IMR-90 (cell line): ENCODE measurements around the gene SARDH. TPM values are rescaled to one million over a fixed set of nuclear protein-coding genes. Genes with fewer than 3 reads are reported as not detected.

ENCODE experiments used
- ATAC-seq: fragments of 200-7000 bp; cut with Tn5 transposase; 2 replicates; pipeline ENCODE4 v1.9.1; 2020; ENCODE audit warnings: low read depth, mild to moderate bottlenecking, moderate library complexity
- BruUV-seq: library from RNA; stranded (reverse); fragments of 400-500 nt; replicated peaks from 2 replicates; lab custom pipeline; 2021; lab: Mats Ljungman, UMichigan
- CTCF ChIA-PET: fragments of 300-600 bp; formaldehyde crosslinking; extraction: SDS; loops from one replicate; lab custom pipeline; 2021; ENCODE audit warnings: antibody characterized with exemption; lab: Yijun Ruan, JAX
- POLR2A ChIA-PET: fragments of 300-600 bp; sonication (Branson Sonifier 250); formaldehyde crosslinking; loops from one replicate; lab custom pipeline; 2022; ENCODE audit warnings: antibody characterized with exemption; ENCODE audit not compliant: unreplicated experiment; lab: Charles Lee
- DNase-seq: peaks from one replicate; pipeline ENCODE4 v3.0.0; 2013
- H2AFZ ChIP-seq: replicated peaks from 2 replicates; pipeline ENCODE3; 2013; ENCODE audit warnings: low read length, mild to moderate bottlenecking; ENCODE audit not compliant: poor library complexity
- H2AK5ac ChIP-seq: 2 replicates; pipeline ENCODE4 v1.6.1; 2013; ENCODE audit warnings: low read depth, low read length, inconsistent platforms
- H2AK9ac ChIP-seq: replicated peaks from 2 replicates; pipeline ENCODE3; 2013; ENCODE audit warnings: mild to moderate bottlenecking, low read depth, low read length, moderate library complexity; ENCODE audit not compliant: poor library complexity
- H2BK120ac ChIP-seq: 2 replicates; pipeline ENCODE4 v1.6.1; 2013; ENCODE audit warnings: low read depth, low read length, inconsistent platforms
- H2BK15ac ChIP-seq: 3 replicates; pipeline ENCODE4 v1.6.1; 2013; ENCODE audit warnings: low read depth, low read length, inconsistent platforms
- H2BK20ac ChIP-seq: 2 replicates; pipeline ENCODE4 v1.6.1; 2013; ENCODE audit warnings: low read depth, mild to moderate bottlenecking, inconsistent platforms, low read length, moderate library complexity
- H2BK5ac ChIP-seq: 2 replicates; pipeline ENCODE4 v1.6.1; 2013; ENCODE audit warnings: mild to moderate bottlenecking, low read depth, low read length, inconsistent platforms; ENCODE audit not compliant: poor library complexity, severe bottlenecking
- H3K14ac ChIP-seq: replicated peaks from 2 replicates; pipeline ENCODE4 v1.6.1; 2013; ENCODE audit warnings: low read depth, low read length, inconsistent platforms
- H3K18ac ChIP-seq: 2 replicates; pipeline ENCODE4 v1.6.1; 2013; ENCODE audit warnings: low read depth, low read length, control low read depth
- H3K23ac ChIP-seq: 2 replicates; pipeline ENCODE4 v1.6.1; 2013; ENCODE audit warnings: low read depth, low read length, inconsistent platforms
- H3K27ac ChIP-seq: 2 replicates; pipeline ENCODE4 v1.5.1; 2013; ENCODE audit warnings: mild to moderate bottlenecking, control low read depth, low read length; ENCODE audit not compliant: insufficient read depth
- H3K27me3 ChIP-seq: 2 replicates; pipeline ENCODE4 v1.6.1; 2013; ENCODE audit warnings: low read length; ENCODE audit not compliant: control insufficient read depth, insufficient read depth
- H3K36me3 ChIP-seq: 2 replicates; pipeline ENCODE4 v1.6.1; 2013; ENCODE audit warnings: low read length, mixed read lengths; ENCODE audit not compliant: control insufficient read depth, insufficient read depth
- H3K4ac ChIP-seq: 2 replicates; pipeline ENCODE4 v1.6.1; 2013; ENCODE audit warnings: low read depth, low read length, inconsistent platforms
- H3K4me1 ChIP-seq: 2 replicates; pipeline ENCODE4 v1.6.1; 2013; ENCODE audit warnings: low read length, mixed read lengths; ENCODE audit not compliant: control insufficient read depth, insufficient read depth
- H3K4me2 ChIP-seq: 2 replicates; pipeline ENCODE4 v1.6.1; 2013; ENCODE audit warnings: low read depth, mild to moderate bottlenecking, control low read depth, low read length, moderate library complexity
- H3K4me3 ChIP-seq: 2 replicates; pipeline ENCODE4 v1.5.1; 2013; ENCODE audit warnings: low read depth, mild to moderate bottlenecking, control low read depth, low read length, moderate library complexity; ENCODE audit not compliant: insufficient read depth
- H3K56ac ChIP-seq: 2 replicates; pipeline ENCODE4 v1.6.1; 2013; ENCODE audit warnings: low read length, inconsistent platforms; ENCODE audit not compliant: insufficient read depth; ENCODE audit errors: extremely low read depth
- H3K79me1 ChIP-seq, 2 experiments: 2 replicates each; pipeline ENCODE4 v1.6.1; 2013; ENCODE audit warnings: low read length in 2 of 2, inconsistent platforms in 1 of 2, low read depth in 1 of 2
- H3K9ac ChIP-seq: 2 replicates; pipeline ENCODE4 v1.6.1; 2013; ENCODE audit warnings: low read depth, low read length, control low read depth
- H3K9me1 ChIP-seq: 2 replicates; pipeline ENCODE4 v1.6.1; 2013; ENCODE audit warnings: low read length, inconsistent platforms; ENCODE audit not compliant: insufficient read depth
- H3K9me3 ChIP-seq: 2 replicates; pipeline ENCODE4 v1.6.1; 2013; ENCODE audit warnings: low read length; ENCODE audit not compliant: control insufficient read depth, insufficient read depth
- H4K20me1 ChIP-seq: 2 replicates; pipeline ENCODE4 v1.6.1; 2013; ENCODE audit warnings: low read length, inconsistent platforms; ENCODE audit not compliant: insufficient read depth
- H4K5ac ChIP-seq: 2 replicates; pipeline ENCODE4 v1.6.1; 2013; ENCODE audit warnings: mild to moderate bottlenecking, low read depth, low read length, control low read depth
- H4K8ac ChIP-seq, 2 experiments: 2 replicates each; pipeline ENCODE4 v1.6.1; 2013; ENCODE audit warnings: low read depth in 2 of 2, low read length in 2 of 2, control low read depth in 1 of 2, inconsistent platforms in 1 of 2
- H4K91ac ChIP-seq: 2 replicates; pipeline ENCODE4 v1.6.1; 2013; ENCODE audit warnings: low read depth, low read length, inconsistent platforms; ENCODE audit not compliant: insufficient read depth
- BHLHE40 ChIP-seq: fragments of 150-350 bp; IDR thresholded peaks from 2 replicates; pipeline ENCODE4 v1.6.1; 2016; ENCODE audit warnings: mild to moderate bottlenecking, low read depth, low read length
- CEBPB ChIP-seq: IDR thresholded peaks from 2 replicates; pipeline ENCODE4 v1.6.1; 2012; ENCODE audit warnings: low read depth, low read length, improper control_type of control experiment
- CHD1 ChIP-seq: IDR thresholded peaks from 2 replicates; pipeline ENCODE4 v1.6.1; 2012; ENCODE audit warnings: low read depth, low read length, improper control_type of control experiment
- FOS ChIP-seq: fragments of 150-350 bp; IDR thresholded peaks from 2 replicates; pipeline ENCODE4 v1.6.1; 2016; ENCODE audit warnings: low read depth, low read length
- MAFK ChIP-seq: IDR thresholded peaks from 2 replicates; pipeline ENCODE4 v1.6.1; 2012; ENCODE audit warnings: low read depth, low read length, improper control_type of control experiment
- MAZ ChIP-seq: IDR thresholded peaks from 2 replicates; pipeline ENCODE4 v1.6.1; 2012; ENCODE audit warnings: low read depth, mild to moderate bottlenecking, low read length, improper control_type of control experiment, moderate library complexity, borderline replicate concordance
- MXI1 ChIP-seq: IDR thresholded peaks from 2 replicates; pipeline ENCODE4 v1.6.1; 2012; ENCODE audit warnings: low read depth, mild to moderate bottlenecking, low read length, moderate library complexity, borderline replicate concordance
- NFE2L2 ChIP-seq: fragments of 150-350 bp; IDR thresholded peaks from 2 replicates; pipeline ENCODE4 v1.6.1; 2016; ENCODE audit warnings: low read depth, mild to moderate bottlenecking, low read length
- POLR2A ChIP-seq: IDR thresholded peaks from 2 replicates; pipeline ENCODE4 v1.6.1; 2012; ENCODE audit warnings: mild to moderate bottlenecking, low read depth, low read length
- RCOR1 ChIP-seq: IDR thresholded peaks from 2 replicates; pipeline ENCODE4 v1.6.1; 2012; ENCODE audit warnings: mild to moderate bottlenecking, low read length, improper control_type of control experiment; ENCODE audit not compliant: insufficient replicate concordance
- RFX5 ChIP-seq: IDR thresholded peaks from 2 replicates; pipeline ENCODE4 v1.8.0; 2012; ENCODE audit warnings: low read depth, mild to moderate bottlenecking, low read length, moderate library complexity
- SMC3 ChIP-seq: fragments of 150-350 bp; IDR thresholded peaks from 2 replicates; pipeline ENCODE4 v1.6.1; 2016; ENCODE audit warnings: low read depth, mild to moderate bottlenecking, antibody characterized with exemption, low read length, moderate library complexity
- WGBS, 2 experiments: methylation state at CpG; one replicate each; pipeline versions ENCODE4 v1.1.5 to v1.1.7; 2013; ENCODE audit warnings: missing lambda C conversion rate in 2 of 2; ENCODE audit not compliant: insufficient read length in 1 of 2; ENCODE audit errors: extremely low coverage in 2 of 2; 5-methylcytosine and 5-hydroxymethylcytosine counted together
- dilution Hi-C: fragments of 300-500 bp; cut with HindIII; formaldehyde crosslinking; loops from one replicate; pipeline ENCODE4 v1.14.3; 2018; ENCODE audit warnings: low sequenced_read_pairs; ENCODE audit not compliant: unreplicated experiment
- in situ Hi-C: fragments of 300-500 bp; cut with MboI; formaldehyde crosslinking; loops from 3 replicates; pipeline ENCODE4 v1.14.3; 2019; ENCODE audit warnings: low sequenced_read_pairs, inconsistent platforms, mixed read lengths
- intact Hi-C: fragments of 100-400 bp; cut with micrococcal nuclease; formaldehyde crosslinking; loops from 2 replicates; pipeline ENCODE4 v1.10.0; 2022
- polyA plus RNA-seq, 3 experiments: library from polyadenylated mRNA; depleted of rRNA; stranded (reverse); fragments of >200 nt; gene quantifications; 2 replicates each; pipeline ENCODE4 v1.2.3, GENCODE V29; 2012; ENCODE audit warnings: low replicate concordance in 1 of 3
- total RNA-seq: library from RNA; depleted of rRNA; stranded (reverse); fragments of >200 nt; gene quantifications from 2 replicates; pipeline ENCODE4 v1.2.3, GENCODE V29; 2012
- TF ChIP-seq, protein P1 (sequence below): fragments of 150-350 bp; IDR thresholded peaks from 2 replicates; pipeline ENCODE4 v1.6.1; 2016; ENCODE audit warnings: low read depth, mild to moderate bottlenecking, low read length, moderate library complexity, borderline replicate concordance

SARDH gene
- total and polyA plus RNA-seq, 2 of the 4 experiments (the other 2 are of a cell fraction), result 5.0 to 7.5 TPM

DNA sequence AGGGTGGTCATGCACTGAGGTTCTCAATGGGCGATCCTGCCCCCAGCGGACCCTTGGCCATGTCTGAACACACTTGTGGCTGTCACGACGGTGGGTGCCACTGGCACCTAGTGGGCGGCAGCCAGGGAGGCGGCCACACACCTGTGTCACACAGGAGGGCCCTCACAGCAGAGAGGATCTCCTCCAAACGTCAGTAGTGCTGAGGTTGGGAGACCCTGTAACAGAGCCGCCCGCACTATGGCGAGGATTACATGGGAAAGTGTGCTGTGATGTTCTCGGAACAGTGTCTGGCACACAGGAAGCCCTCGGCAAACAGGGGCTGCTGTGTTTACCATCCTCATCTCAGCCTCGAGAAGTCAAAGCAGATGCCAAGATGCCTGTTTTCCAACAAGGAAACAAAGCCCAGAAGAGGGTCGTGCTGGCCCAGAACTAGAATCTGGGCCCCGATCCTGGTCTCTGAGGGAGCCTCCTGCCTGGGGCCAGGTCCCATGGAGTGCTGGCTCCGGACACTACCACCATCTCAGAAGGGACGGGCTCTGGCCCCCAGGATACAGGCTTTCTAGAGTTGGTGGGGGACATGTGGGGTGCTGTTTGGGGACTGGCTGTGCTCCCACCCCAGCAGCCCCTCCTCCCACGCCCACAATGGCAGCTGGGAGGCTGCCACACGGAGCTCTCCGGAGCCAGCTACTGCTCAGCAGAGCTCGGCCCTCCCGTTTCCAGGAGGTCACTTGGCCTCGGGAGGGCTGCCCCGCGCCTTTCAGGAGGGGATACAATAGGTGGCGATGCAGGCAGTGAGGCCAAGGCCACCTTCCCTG lies 53.8 kb downstream of the SARDH start:
- Histone ChIP-seq H3K9ac (no peak overlapping the region), H4K20me1 (no peaks in the 10 kb centered on the region), H2BK5ac (no peak overlapping the region), H3K23ac (no peak overlapping the region), H2BK120ac (no peak overlapping the region), H3K27ac (no peak overlapping the region), H3K4me3 (no peak overlapping the region), H2BK15ac (no peak overlapping the region), H3K14ac (no peak overlapping the region), H3K36me3 (no peaks in the 10 kb centered on the region), H4K91ac (no peak overlapping the region), H3K4me1 (no peaks in the 10 kb centered on the region), H3K4me2 (no peak overlapping the region), H2AK5ac (no peak overlapping the region), H3K9me1 (no peaks in the 10 kb centered on the region), H4K5ac (no peak overlapping the region), H3K18ac (no peak overlapping the region), H3K56ac (no peak overlapping the region), H3K79me1 (no peaks in the 10 kb centered on the region), H3K9me3 (no peaks in the 10 kb centered on the region), H3K4ac (no peak overlapping the region), H4K8ac (no peak overlapping the region; a peak in 1 of 4 replicates), H3K27me3 (no peaks in the 10 kb centered on the region), H2AFZ (peak overlapping the region; percentile 40), H2BK20ac (no peak overlapping the region), H2AK9ac (no peak overlapping the region)
- ChIA-PET POLR2A (no interaction called here), CTCF (interaction anchor here (1.0 kb wide), 1 partner anchor 58 kb away, joined by 3 read pairs; no protein-coding TSS in a partner anchor)
- dilution Hi-C loops, result no loop called here
- intact Hi-C loops, result no loop called here
- BruUV-seq, result no TSS peak
- no peak for ATAC-seq
- WGBS, 2 experiments, result 36% methylated on average over 13 of the region's 26 CpGs; no CpG with 5 or more reads in 1 of the 2 experiments
- DNase-seq, result no peak
- no peak for TF ChIP-seq RFX5
- no peak for TF ChIP-seq MAZ
- TF ChIP-seq CEBPB, result no peak
- no peak for TF ChIP-seq MXI1
- no peak for TF ChIP-seq RCOR1
- TF ChIP-seq, protein P1, sequence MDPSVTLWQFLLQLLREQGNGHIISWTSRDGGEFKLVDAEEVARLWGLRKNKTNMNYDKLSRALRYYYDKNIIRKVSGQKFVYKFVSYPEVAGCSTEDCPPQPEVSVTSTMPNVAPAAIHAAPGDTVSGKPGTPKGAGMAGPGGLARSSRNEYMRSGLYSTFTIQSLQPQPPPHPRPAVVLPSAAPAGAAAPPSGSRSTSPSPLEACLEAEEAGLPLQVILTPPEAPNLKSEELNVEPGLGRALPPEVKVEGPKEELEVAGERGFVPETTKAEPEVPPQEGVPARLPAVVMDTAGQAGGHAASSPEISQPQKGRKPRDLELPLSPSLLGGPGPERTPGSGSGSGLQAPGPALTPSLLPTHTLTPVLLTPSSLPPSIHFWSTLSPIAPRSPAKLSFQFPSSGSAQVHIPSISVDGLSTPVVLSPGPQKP, result no peak
- TF ChIP-seq CHD1, result no peak
- TF ChIP-seq NFE2L2, result no peak
- TF ChIP-seq POLR2A, result no peak
- TF ChIP-seq MAFK, result no peak
- TF ChIP-seq FOS, result no peak
- TF ChIP-seq BHLHE40, result no peak
- TF ChIP-seq SMC3, result no peak
- in situ Hi-C loops, result no loop called here
